ENCODE data around the gene SORCS3. TPM values are rescaled to one million over a fixed set of nuclear protein-coding genes. Genes with fewer than 3 reads are reported as not detected.

SORCS3 gene
- total RNA-seq, 1 donor from 2014 or later: not detected

DNA sequence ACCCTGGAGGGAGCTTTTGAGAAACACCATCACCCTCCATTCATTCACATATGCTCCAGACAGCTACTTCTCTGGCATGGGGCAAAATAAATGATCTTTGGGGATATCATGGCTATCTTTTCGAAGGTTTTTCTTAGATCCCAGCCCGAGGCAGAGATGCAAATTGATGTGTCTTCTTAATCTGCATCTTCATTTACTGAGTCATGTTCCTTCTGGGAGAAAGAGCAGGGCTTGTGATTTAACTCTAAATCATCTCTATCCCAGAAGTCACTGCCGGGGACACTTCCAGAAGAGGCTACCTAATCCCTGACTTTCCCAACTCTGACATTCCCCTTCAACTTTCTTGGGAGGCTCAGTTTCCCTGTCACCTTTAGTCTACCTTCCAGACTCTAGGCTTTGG, 90.1 kb downstream of the SORCS3 start:
- no peaks in the 10 kb centered on the region for H3K4me1 ChIP-seq
- TF ChIP-seq, protein P1, sequence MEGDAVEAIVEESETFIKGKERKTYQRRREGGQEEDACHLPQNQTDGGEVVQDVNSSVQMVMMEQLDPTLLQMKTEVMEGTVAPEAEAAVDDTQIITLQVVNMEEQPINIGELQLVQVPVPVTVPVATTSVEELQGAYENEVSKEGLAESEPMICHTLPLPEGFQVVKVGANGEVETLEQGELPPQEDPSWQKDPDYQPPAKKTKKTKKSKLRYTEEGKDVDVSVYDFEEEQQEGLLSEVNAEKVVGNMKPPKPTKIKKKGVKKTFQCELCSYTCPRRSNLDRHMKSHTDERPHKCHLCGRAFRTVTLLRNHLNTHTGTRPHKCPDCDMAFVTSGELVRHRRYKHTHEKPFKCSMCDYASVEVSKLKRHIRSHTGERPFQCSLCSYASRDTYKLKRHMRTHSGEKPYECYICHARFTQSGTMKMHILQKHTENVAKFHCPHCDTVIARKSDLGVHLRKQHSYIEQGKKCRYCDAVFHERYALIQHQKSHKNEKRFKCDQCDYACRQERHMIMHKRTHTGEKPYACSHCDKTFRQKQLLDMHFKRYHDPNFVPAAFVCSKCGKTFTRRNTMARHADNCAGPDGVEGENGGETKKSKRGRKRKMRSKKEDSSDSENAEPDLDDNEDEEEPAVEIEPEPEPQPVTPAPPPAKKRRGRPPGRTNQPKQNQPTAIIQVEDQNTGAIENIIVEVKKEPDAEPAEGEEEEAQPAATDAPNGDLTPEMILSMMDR (IDR thresholded peaks at IDR 0.05): no peak
- H3K4me3 ChIP-seq: no peak overlapping the region
- no peaks in the 10 kb centered on the region for H3K9me3 ChIP-seq
- H3K27me3 ChIP-seq: no peaks in the 10 kb centered on the region
- intact Hi-C loops (cut with DNase I): no loop called here
- no peak for DNase-seq
- no peak for ATAC-seq
- no peaks in the 10 kb centered on the region for H3K36me3 ChIP-seq
- no peak overlapping the region for H3K27ac ChIP-seq

DNA sequence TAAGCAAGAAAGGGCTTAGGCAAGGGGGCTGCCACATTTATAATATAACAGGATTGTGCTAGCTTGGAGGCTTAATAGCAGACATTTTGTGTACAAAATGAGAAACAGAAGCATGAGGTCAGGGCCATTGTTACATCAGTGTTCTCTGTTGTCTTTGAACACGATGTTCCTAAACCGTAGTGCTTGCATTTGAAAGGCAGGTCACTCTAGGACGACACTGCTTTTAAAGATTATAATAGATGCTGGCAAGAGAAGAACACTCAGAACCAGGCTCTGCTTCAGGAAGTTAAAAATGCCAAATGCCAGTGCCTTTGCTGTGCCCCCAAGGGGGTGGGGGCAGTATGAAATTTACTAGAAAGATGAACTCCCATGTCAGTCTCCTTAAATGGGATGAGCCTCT, 91.1 kb downstream of the SORCS3 start:
- Histone ChIP-seq H3K27ac (no peak overlapping the region), H3K9me3 (no peaks in the 10 kb centered on the region), H3K36me3 (no peaks in the 10 kb centered on the region), H3K4me1 (no peaks in the 10 kb centered on the region), H3K4me3 (no peak overlapping the region), H3K27me3 (no peaks in the 10 kb centered on the region)
- no peak for ATAC-seq
- TF ChIP-seq, protein P1 (IDR thresholded peaks at IDR 0.05): no peak
- intact Hi-C loops (cut with DNase I): no loop called here
- DNase-seq: no peak

DNA sequence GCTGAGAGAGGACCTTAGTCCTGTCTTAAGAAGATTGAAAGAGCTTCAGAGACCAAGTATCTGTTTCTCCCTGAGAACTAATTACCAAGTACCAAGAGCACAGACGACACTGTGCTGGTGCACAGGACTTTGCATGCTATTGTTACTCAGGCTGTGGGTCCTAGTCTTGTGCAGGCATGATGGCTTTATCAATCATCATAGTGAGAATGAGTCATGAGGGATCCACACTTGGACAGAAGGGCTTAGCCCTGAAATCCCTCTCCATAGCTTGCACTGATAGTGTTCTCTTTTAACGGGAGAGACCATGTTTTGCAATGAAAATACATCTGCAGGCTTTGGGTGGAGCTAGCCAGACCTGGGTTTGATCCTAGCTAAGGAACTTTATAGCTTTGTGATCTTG, 93.3 kb downstream of the SORCS3 start:
- TF ChIP-seq, protein P1 (IDR thresholded peaks at IDR 0.05): no peak
- Histone ChIP-seq H3K27me3 (no peaks in the 10 kb centered on the region), H3K4me3 (no peak overlapping the region), H3K4me1 (no peaks in the 10 kb centered on the region), H3K9me3 (no peaks in the 10 kb centered on the region), H3K36me3 (no peaks in the 10 kb centered on the region), H3K27ac (no peak overlapping the region)
- no peak for ATAC-seq
- DNase-seq: no peak
- intact Hi-C loops (cut with DNase I): no loop called here

DNA sequence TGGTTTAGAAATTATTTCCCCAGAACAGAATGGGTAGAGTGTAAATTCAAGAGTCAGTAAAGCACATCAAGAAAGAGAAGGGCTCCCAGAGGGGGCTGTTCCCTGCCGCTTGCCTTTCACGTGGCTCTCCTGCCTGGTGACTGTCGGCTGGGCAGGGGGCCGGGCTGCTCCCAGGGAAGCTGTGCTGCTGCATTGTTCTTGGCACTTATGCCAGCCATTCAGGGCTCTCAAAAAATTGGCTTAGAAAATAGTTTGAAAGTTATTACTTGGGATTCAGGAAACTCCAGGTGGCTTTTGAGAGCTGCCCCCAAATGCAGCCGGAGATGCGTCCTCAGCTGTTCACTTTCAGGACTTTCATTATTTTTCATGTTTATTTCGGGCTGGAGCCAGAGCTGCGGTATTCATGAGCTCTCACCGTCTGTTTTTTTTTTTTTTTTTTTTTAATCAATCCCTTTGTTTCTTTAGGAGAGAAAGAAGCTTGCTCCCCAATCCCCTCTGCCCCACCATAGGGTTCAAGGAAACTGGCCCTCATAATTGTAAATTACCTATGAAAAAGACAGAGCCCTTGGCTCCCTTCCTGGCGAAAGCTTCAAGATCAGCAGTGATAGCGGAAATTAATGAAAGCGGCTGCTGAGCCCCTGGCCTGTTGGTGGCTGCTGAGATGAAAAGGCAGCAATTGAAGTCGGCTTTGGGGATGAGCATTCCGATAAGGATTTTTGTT, 94.1 kb downstream of the SORCS3 start:
- TF ChIP-seq, protein P1 (IDR thresholded peaks at IDR 0.05): no peak
- intact Hi-C loops (cut with DNase I): no loop called here

DNA sequence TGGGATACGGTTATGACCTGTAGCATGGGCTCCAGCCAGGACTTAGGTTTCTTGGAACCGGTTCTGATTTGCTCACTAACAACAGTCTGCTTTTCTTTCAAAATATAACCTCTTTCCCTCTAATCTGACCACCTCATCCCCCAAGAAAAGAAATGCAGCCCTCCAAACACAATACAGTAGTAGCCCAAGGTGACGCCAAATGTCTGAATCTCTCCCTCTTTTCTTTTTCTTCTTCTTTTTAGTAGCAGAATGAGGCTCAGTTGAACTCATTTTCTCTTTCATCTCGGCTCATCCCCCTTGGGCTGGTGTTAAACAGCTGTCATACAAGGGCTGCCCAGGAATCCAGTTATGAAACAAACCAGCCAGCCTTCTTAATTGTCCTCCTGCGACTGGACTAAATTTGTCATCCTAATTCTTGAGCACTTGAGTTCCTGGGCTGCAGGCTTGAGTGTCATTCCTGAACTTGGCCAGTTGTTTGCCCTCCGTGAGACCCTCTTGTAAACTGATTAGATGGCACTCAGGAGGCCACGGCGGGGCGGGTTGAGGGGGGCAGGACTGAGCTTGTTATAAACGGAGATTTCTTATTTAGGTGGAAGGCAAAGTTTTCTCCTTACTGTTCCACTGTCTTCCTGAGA, 94.8 kb downstream of the SORCS3 start:
- TF ChIP-seq, protein P1 (IDR thresholded peaks at IDR 0.05): no peak
- intact Hi-C loops (cut with DNase I): no loop called here
- no peaks in the 10 kb centered on the region for H3K4me1 ChIP-seq
- H3K27ac ChIP-seq: no peak overlapping the region
- H3K36me3 ChIP-seq: no peaks in the 10 kb centered on the region
- no peak overlapping the region for H3K4me3 ChIP-seq
- H3K9me3 ChIP-seq: no peaks in the 10 kb centered on the region
- DNase-seq: no peak
- ATAC-seq: no peak
- no peaks in the 10 kb centered on the region for H3K27me3 ChIP-seq

More for the DNA sequence above, 94.1 kb downstream of the SORCS3 start:
- no peak overlapping the region for H3K4me3 ChIP-seq
- DNase-seq (no peak), ATAC-seq (no peak)
- H3K27me3 ChIP-seq: no peaks in the 10 kb centered on the region
- H3K4me1 ChIP-seq: no peaks in the 10 kb centered on the region
- no peaks in the 10 kb centered on the region for H3K36me3 ChIP-seq
- no peaks in the 10 kb centered on the region for H3K9me3 ChIP-seq
- H3K27ac ChIP-seq: no peak overlapping the region
